GM12872 (cell line): ENCODE data around the gene GUCY2D.

Source experiments
- CTCF ChIP-seq: IDR thresholded peaks from 3 replicates; pipeline ENCODE4 v1.5.1; 2011; ENCODE audit warnings: low read depth, mild to moderate bottlenecking, low read length, moderate library complexity; ENCODE audit not compliant: insufficient read depth

The GUCY2D gene

DNA sequence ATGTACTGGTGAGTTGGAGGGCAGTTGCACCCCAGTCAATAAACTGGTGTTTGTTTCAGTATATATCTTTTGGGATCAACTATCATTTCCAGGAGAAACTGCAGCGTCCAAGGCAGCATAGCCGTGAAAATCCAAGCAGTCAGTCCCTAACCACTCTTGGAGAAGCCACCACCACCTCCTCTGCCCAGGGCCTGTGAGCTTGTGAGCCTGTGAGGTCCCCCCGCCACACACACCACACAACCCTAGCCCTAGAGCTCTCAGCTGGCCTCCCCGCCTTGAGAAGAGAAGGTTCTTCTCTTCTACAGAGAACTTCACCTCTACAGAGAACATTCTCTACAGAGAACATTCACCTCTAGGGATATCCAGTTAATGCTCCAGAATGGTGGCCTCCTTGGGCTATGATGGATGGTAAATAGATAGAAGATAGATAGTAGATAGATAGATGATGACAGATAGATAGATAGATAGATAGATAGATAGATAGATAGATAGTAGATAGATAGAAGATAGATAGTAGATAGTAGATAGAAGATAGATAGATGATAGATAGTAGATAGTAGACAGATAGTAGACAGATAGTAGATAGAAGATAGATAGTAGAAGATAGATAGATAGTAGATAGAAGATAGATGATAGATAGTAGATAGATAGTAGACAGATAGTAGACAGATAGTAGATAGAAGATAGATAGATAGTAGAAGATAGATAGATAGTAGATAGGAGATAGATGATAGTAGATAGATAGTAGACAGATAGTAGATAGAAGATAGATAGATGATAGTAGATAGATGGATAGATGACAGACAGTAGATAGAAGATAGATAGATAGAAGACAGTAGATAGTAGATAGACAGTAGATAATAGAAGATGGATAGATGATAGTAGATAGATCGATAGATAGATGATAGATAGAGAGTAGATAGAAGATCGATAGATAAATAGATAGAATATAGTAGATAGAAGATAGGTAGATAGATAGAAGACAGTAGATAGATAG, 50.1 kb downstream of the GUCY2D start:
- TF ChIP-seq CTCF: no peak

- TF ChIP-seq CTCF: no peak
These were observed 51.2 kb downstream of the GUCY2D start for GRCh38 chr17:8053600-8053999.

- TF ChIP-seq CTCF: no peak
These were observed 53.4 kb downstream of the GUCY2D start for GRCh38 chr17:8055851-8056231.

GRCh38 chr17:8056232-8056975, 54.0 kb downstream of the GUCY2D start:
- TF ChIP-seq CTCF: no peak

- TF ChIP-seq CTCF: no peak
These were observed 54.7 kb downstream of the GUCY2D start for GRCh38 chr17:8056976-8057625.

- peak; percentile 75 for TF ChIP-seq CTCF
These were observed 55.3 kb downstream of the GUCY2D start for GRCh38 chr17:8057691-8058114.

GRCh38 chr17:8059131-8059530, 56.7 kb downstream of the GUCY2D start:
- TF ChIP-seq CTCF: no peak
